GM18868 (cell line): ENCODE measurements around the gene PLBD1.

Experiments
- ATAC-seq: cut with Tn5 transposase; IDR thresholded peaks from one replicate; pipeline ENCODE4 v1.9.1; 2021; ENCODE audit warnings: mild to moderate bottlenecking, moderate library complexity; ENCODE audit not compliant: unreplicated experiment

Gene PLBD1, protein sequence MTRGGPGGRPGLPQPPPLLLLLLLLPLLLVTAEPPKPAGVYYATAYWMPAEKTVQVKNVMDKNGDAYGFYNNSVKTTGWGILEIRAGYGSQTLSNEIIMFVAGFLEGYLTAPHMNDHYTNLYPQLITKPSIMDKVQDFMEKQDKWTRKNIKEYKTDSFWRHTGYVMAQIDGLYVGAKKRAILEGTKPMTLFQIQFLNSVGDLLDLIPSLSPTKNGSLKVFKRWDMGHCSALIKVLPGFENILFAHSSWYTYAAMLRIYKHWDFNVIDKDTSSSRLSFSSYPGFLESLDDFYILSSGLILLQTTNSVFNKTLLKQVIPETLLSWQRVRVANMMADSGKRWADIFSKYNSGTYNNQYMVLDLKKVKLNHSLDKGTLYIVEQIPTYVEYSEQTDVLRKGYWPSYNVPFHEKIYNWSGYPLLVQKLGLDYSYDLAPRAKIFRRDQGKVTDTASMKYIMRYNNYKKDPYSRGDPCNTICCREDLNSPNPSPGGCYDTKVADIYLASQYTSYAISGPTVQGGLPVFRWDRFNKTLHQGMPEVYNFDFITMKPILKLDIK

DNA sequence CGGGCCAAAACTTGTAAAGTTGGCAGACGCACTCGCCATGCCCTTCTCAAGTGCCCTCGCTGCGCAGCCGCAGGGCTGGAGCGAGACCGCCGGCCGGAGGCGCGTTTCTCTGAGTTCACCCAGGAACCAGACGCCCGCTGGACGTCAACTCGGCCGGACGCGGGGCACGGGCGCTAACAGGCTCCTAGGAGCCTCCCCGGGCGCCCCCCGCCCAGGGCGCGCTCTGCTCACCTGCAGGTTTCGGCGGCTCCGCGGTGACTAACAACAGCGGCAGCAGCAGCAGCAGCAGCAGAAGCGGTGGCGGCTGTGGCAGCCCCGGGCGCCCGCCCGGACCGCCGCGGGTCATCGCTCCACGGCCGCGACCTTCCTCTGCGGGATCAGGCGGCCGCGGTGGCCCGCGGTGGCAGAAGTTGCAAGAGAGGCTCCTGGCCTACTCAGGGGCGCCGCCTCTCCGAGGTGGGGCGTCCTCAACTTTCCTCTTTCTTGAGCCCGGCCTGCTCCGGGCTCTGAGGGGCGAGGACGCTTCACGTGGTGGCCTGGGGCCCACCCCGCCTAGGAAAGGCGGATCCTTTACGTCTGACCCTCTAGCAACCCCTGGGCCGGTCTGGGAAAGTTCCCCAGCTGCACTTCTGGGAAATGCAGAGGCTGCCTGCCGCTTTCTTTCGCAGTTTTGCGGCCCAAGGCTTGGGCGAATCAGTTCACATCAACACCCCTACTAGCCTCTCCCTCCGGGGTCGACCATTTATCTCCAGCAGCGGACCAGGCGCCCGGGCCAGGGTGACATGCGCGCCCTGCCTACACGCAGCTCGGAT lies at the start of gene PLBD1:
Gene PLBD1, minus strand, starts transcription at position 533 of the 812 bp plus-strand sequence. Its CDS starts 187 bp downstream, at position 346.
- peak; percentile 65 for ATAC-seq

DNA sequence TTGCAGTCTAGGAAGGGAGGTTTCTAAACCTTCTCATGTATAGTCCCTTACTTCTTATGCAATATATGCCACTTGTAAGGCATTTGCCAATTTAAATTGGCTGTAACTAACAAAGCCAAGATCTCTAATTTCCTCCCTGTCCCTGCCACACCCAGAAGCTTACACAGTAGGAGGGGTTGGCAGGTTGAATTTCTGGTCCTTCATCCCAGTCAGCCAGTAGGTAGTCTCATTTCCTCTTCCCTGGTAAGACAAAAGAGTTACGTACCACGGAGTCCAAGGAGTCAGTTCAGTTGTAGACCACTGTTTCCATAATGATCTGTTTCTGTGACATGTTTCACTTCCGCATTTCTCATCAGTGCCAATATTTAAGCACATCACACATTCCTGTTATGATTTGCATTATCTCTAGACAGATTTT lies 47.0 kb upstream of the PLBD1 start:
- ATAC-seq, result peak; percentile 71

DNA sequence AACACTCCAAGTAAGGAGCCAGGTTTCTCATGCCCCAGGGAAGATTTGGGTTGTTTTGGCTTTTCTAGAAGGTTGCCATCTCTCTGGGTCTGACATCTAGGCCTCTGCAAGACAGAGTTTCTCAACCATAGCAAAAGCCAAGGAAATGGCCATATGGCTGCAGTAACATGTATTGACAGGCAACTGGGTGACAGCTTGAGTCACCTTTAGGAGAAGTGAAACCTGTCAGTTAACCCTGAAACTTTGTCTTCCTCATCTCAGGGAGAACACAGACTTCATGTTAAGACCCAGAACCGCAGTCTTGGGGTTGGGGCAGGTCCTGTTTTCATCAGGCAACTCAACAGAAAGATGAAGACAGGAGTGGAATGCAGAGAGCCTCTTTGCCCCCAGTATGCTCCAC lies 46.0 kb upstream of the PLBD1 start:
- peak; percentile 93 for ATAC-seq

DNA sequence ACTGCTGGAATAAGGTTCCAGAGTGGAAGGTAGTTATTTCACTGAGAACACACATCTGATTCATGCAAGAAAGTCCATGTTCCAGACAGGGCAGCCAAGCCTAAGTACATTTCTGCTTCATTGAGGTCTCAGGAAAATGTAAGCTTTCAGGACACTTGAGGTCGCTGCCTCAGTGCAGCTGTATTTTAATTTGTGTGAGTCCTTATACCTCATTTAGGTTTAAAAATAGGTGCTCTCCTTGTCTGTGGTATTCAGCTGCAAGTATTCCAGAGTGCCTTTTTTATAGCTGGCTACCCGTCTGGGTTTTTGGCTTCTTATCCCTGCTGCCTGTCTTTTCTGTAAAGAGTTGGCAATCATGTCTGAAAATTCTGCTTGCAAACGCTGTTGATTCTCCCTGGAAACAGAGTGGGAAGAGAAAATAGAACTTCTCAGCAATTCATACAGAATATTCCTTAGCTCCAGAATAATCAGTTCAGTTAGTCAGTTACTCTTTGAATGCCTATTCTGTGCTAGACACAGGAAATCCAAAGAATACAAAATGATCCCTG lies 45.3 kb upstream of the PLBD1 start:
- no peak for ATAC-seq

DNA sequence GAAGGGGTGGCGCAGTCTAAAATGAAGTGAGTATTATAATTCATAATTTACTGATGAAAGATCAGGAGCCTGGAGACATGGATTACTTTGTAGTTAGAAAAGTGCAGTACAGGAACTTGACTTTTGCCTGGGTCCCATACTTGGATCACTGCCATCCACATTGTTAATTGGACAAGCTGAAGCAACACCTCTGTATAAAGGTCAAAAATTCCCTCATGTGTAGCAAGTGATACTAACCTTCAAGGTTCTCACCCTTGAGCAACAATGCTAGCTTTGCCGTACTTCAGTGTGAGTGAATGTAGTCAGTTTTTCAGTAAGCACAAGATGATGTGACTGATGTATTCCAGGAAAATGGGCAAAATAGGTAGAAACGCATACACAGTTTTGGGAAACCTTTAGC lies 44.6 kb upstream of the PLBD1 start:
- ATAC-seq, result no peak

DNA sequence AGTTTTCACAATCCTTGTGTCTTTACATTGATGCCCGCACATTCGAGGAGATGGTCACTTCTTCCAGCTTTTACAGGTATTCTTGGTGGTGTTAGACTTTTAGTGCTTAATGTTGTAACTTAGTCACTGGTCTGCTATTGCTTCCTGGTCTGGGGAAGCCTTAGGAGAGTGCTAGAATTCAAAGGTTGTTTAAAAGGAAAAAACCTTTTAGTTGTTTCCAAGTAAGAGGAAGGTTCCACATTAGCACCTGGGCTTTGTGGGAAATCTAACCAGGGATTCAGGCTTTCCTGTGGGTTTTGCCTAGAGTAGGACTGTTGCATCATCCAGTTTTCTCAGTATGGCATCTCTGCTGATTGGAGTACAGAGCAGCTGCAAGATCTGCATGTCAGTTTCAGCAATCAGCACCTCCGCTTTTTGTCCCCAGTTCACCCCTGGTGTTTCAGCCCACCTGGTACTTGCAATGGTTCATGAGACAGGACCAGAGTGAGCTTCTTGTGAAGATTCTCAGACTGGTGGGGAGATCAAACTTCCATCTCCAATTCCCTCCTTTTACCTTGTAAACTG lies 44.0 kb upstream of the PLBD1 start:
- no peak for ATAC-seq

DNA sequence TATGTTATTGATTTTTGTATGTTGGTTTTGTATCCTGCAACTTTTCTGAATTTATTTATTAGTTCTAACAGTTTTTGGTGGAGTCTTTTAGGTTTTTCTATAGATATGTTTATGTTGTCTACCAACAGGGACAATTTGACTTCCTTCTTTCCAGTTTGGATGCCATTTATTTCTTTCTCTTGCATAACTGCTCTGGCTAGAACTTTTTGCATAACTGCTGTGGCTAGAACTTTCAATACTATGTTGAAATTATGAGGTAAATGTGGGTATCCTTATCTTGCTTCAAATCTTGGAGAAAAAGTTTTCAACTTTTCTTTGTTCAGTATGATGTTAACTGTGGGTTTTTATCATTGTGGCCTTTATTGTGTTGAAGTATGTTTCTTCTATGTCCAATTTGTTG lies 39.9 kb upstream of the PLBD1 start:
- ATAC-seq, result no peak

DNA sequence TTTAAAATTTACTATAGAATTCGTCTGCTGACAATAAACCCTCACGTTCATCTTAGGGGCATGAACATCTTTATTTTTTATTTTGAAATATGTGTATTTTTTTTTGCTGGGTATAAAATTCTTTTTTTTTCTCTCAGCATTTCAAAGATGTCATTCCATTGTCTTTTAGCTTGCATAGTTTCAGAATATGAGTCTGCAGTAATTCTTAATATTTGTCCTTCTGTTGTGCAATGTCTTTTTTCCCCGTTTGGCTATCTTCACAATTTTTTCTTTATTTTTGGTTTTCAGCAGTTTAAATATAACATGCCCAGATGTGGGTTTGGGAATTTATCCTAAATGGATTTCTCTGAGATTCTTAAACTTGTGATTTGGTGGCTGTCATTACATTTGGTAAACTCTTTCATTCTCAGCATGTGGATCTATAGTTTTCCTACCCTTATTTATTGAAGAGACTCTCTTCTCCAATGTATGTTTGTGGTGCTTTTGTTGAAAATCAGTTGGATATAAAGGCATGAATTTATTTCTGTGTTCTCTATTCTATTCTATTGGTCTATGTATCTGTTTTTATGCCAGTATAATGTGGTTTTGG lies 37.8 kb upstream of the PLBD1 start:
- no peak for ATAC-seq

DNA sequence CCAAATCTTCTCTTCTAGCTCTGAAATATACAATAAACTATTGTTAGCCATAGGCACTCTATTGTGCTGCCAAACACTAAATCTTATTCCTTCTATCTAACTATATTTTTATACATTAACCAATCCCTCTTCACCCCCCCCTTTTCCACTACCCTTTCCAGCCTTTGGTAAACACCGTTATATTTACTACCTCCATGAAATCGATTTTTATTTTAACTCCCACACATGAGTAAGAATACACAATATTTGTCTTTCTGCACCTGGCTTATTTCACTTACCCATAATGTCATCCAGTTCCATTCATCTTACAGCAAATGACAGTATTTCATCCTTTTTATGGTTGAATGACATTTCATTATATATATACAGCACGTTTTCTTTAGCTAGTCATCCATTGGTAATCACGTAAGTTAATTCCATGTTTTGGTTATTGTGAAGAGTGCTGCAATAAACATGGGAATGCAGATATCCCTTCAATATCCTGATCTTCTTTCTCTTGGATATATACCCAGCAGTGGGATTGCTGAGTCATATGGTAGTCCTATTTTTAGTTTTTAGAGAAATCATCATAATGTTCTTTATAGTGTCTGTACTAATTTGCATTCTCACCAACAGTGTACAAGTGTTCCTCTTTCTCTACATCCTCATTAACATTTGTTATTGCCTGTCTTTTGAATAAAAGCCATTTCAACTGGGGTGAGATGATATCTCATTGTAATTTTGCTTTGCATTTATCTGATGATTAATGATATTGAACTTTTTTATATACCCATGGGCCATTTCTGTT lies 34.2 kb upstream of the PLBD1 start:
- ATAC-seq, result no peak

DNA sequence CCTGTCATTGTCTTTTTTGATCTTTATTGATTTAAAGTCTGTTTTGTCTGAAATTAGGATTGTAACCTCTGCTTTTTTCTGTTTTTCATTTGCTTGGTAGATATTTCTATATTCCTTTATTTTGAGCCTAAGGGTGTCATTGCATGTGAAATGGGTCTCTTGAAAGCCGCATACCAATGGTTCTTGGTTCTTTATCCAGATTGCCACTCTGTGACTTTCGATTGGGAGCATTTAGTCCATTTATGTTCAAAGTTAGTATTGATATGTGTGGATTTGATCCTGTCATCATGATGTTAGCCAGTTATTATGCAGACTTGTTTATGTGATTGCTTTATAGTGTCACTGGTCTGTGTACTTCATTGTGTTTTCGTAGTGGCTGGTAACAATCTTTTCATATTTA lies 29.8 kb upstream of the PLBD1 start:
- no peak for ATAC-seq

DNA sequence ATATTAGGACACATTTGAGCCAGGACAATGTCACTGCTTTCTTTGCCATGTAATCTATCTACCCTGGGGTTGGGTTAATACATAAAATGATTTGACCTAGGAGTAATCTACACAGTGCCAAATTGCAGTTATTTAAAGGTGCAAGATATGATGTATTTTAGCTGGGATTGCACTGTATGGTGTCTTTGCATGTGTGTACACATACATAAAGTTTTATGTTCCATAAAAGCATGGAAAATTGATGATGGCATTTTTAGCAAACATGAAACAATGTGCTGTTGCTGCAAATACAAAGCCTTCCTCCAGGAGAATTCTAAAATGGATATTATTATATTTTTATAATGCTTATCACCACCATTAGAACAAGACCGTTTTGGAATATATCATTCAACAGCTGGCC lies 24.0 kb upstream of the PLBD1 start:
- no peak for ATAC-seq

DNA sequence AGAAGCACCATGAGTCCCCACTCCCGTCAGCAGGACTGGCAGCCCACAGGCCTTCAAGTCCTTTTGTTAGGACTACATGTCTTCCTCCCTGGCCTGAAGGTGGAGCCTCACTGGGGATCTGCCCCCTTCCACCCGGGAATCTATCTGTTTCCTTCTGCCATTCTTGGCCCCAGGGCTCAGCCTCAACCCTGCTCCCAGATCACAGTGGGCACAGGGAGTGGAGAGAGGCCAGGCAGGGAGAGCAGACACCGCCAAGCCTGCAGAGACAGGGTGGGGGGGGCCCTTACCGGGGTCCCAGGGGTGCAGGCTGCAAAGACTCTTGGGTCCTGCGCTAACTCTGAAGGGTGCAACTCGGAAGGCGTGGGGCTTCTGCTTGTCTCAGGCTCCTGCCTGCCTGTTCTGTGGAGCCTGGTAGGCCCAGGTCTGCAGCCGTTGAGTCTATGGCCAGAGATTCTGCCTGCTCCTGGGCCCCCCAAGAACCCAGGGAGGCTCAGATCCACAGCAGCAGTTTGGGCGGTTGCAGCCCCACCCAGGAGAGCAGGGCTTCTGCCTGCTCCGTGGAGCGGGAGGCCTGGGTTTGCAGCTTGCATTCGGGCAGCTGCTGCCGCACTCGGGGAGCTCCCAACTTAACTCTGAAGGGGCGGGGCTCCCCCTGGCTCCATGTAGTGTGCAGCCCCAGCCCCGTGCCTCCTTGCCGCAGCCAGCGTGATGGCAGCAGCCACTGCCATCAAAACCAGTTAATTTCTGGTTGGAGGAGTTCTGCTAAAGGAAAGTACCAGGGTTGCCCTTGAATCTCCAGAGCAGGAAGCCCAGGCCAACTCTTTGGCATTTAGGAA lies 21.7 kb upstream of the PLBD1 start:
- ATAC-seq, result no peak

DNA sequence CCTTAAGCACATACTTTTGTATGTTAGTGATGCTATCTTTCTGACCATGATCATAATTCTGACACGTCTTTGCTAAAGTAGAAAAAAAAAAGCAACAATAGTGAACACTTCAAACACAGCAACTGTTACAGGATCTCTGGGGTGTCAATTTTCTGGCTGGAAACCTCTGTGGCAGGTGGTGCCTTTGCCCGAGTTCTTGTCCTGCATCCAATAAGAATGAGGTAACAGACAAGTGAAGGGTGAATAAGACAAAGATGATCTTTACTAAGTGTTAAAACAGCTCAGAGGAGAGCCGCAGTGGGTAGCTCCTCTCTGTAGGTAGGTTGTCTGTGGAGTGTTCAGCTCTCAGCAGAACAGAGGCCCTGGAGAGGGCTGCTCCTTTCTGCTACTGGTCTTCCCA lies 20.9 kb upstream of the PLBD1 start:
- no peak for ATAC-seq

DNA sequence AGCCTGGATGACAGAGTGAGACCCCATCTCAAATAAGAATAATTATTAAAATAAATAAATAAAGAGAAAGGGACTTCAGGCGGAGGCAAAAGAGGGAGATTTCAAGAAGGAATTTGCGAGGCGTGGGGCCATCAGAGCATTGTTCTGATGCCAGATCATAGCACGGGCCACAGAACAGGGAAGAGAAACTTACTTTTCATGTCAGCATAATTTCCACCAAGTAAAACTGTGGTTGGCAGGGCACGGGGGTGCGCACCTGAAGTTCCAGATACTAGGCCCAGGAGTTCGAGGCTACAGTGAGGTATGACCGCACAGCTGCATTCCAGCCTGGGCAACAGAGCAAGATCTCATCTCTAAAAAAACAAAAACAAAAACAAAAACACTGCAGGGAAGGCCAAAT lies 11.0 kb upstream of the PLBD1 start:
- ATAC-seq, result peak; percentile 60

DNA sequence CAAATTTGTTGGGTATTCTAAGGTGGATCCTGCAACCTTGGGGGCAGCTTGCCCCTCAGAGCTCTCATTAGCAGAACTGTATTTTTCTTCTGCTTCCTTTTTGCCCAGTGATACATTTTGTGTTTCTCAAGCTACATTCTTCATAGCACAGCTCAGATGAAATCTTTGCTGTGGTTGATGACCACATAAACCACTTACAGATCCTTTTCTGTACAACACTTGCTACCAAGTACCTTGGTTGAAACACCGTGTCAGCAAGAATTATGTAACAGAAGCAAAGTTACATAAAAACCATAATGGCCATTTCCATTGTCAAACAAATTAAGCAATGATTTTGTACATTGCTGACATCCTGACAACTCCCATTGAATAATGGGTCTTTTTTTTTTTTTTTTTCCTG lies 9.7 kb upstream of the PLBD1 start:
- peak; percentile 71 for ATAC-seq

DNA sequence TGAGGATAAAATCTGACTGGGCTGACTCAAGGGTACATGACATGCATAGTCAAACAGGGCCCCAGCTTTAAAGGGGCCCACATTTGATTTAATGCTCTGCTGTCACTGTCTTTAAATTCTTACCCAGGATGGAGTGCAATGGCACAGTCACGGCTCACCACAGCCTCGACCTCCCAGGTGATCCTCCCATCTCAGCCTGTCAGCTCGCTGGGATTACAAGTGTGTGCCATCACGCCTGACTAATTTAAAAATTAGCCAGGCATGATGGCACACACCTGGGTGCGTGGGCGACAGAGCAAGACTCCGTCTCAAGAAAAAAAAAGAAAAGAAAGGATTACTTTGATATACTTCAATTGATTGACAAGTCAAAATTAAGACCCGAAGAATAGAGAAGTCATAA lies 9.2 kb upstream of the PLBD1 start:
- ATAC-seq, result peak; percentile 37

DNA sequence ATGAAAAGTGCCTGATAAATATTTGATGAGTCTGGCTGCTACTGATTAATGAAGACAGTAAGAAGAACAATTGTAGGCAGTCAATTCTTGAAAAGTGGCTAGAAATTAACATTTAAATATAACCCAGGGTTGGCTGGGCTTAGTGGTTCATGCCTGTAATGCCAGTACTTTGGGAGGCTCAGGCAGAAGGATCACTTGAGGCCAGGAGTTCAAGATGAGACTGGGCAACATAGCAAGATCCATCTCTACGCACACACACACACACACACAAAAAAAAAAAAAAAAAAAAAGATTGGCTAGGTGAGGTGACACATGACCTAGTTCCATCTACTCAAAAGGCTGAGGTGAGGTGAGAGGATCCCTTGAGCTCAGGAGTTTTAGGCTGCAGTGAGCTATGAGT lies 7.9 kb upstream of the PLBD1 start:
- no peak for ATAC-seq

DNA sequence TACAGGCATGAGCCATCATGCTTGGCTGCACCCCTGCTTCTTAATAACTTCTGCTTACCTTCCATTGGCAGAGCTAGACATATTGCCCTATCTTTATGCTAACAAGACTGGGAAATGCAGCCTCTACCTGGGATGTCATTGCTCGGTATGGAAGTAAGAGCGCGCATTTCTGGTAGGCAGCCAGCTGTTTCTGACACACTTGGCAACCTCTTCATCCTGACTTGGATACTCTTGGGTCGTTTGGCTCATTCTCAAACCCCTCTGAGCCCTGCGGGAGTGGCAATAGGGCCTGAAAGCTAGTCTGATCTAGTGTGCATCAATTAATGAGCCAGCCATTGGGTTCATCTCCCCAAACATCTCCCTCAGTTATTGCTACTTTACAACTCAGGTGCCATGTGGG lies 5.4 kb upstream of the PLBD1 start:
- ATAC-seq, result no peak

DNA sequence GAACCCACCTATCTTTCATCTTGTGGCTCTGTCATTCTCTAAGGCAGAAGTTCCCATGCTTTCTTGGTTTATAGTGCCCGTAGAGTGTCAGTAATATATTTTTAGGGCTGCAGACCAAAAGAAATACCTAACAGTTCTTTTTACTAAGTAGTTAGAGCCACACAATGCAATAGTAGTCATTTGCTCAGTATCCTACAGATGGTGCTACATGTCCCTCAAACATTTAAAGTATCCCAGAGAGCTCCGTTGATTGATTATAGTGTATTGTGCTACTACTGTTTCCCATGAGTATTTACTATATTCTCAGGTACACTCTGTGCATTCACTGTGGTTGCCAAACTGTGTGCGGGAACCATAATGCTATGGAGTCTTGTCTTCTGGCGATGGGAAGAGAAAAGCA lies 4.7 kb upstream of the PLBD1 start:
- no peak for ATAC-seq
